Peyer's patch (tissue), 4 donors: ENCODE measurements around the gene NHLH2.

Source experiments
- POLR2A ChIP-seq, 2 donors: fragments of 450-650 bp; IDR thresholded peaks; one replicate each; pipeline ENCODE4 v1.5.1; 2017; ENCODE audit warnings: antibody characterized with exemption in 2 of 2, mild to moderate bottlenecking in 2 of 2, moderate library complexity in 2 of 2
- TF ChIP-seq, protein P1 (sequence below), 6 experiments: fragments of 450-650 bp in 4 of 6; fragments of 200-600 bp in 2 of 6; sonication (generic) in 1 of 6; IDR thresholded peaks; one replicate each; pipeline ENCODE4 v1.5.1; 2017 to 2019; ENCODE audit warnings: antibody characterized with exemption in 6 of 6, mild to moderate bottlenecking in 3 of 6, moderate library complexity in 1 of 6

DNA sequence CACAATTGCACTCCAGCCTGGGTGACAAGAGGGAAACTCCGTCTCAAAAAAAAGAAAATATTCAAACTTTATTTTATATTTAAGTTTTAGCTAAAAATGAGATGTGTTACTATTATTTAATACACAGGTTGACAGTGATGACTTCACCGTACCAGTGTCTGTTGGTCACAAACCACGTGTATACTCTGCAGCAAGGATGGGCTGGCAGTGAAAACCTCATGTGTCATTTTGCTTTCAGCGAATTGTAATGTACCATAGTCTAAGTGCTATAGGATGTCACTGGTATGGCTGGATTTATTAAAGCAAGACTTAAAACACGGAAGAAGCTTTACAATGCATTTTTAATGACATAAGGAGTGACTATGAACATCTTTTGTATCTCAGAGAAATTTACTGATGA lies 28.1 kb upstream of the NHLH2 start:
- TF ChIP-seq, protein P1, sequence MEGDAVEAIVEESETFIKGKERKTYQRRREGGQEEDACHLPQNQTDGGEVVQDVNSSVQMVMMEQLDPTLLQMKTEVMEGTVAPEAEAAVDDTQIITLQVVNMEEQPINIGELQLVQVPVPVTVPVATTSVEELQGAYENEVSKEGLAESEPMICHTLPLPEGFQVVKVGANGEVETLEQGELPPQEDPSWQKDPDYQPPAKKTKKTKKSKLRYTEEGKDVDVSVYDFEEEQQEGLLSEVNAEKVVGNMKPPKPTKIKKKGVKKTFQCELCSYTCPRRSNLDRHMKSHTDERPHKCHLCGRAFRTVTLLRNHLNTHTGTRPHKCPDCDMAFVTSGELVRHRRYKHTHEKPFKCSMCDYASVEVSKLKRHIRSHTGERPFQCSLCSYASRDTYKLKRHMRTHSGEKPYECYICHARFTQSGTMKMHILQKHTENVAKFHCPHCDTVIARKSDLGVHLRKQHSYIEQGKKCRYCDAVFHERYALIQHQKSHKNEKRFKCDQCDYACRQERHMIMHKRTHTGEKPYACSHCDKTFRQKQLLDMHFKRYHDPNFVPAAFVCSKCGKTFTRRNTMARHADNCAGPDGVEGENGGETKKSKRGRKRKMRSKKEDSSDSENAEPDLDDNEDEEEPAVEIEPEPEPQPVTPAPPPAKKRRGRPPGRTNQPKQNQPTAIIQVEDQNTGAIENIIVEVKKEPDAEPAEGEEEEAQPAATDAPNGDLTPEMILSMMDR (IDR thresholded peaks at IDR 0.05), result no peak
- no peak for TF ChIP-seq POLR2A (IDR thresholded peaks at IDR 0.05)
